Adrenal gland (tissue), 5 donors: ENCODE measurements around the gene RABAC1.

ENCODE experiments used
- CTCF ChIP-seq, 6 experiments: fragments of 450-650 bp in 4 of 6; fragments of 200-600 bp in 2 of 6; sonication (generic) in 1 of 6; IDR thresholded peaks; 1 replicate in 5 of 6; 2 replicates in 1 of 6; pipeline versions ENCODE4 v1.5.1 to v1.8.0; 2016 to 2021; ENCODE audit warnings: antibody characterized with exemption in 6 of 6, mild to moderate bottlenecking in 2 of 6, moderate library complexity in 1 of 6
- POLR2A ChIP-seq, 2 donors: fragments of 450-650 bp; IDR thresholded peaks; one replicate each; pipeline ENCODE4 v1.6.1; 2017; ENCODE audit warnings: antibody characterized with exemption in 2 of 2, mild to moderate bottlenecking in 2 of 2, moderate library complexity in 1 of 2
- donor health status: DM: no; HTN: no; CAD: no.

- TF ChIP-seq CTCF (IDR thresholded peaks at IDR 0.05) (no peak), POLR2A (IDR thresholded peaks at IDR 0.05) (no peak)
These were observed 28.2 kb upstream of the RABAC1 start for GRCh38 chr19:41987141-41987860.
